MM.1S (cell line): Measurements from ENCODE around the gene VDAC1.

ENCODE experiments used
- DNase-seq: peaks from one replicate; pipeline ENCODE4 v3.0.0-alpha.2; 2015
- H2AFZ ChIP-seq: fragments of 300-600 bp; sonication (generic); 2 replicates; pipeline ENCODE4 v1.6.0; 2016; ENCODE audit warnings: antibody characterized with exemption, low read length
- H3F3A ChIP-seq: fragments of 300-600 bp; sonication (generic); 2 replicates; pipeline ENCODE4 v1.6.1; 2016; ENCODE audit warnings: mild to moderate bottlenecking, antibody characterized with exemption, low read length, moderate library complexity, mixed read lengths; ENCODE audit not compliant: insufficient read depth
- H3K27ac ChIP-seq: fragments of 300-600 bp; sonication (generic); 2 replicates; pipeline ENCODE4 v1.5.1; 2016; ENCODE audit warnings: mild to moderate bottlenecking, low read length
- H3K27me3 ChIP-seq: fragments of 300-600 bp; sonication (generic); replicated peaks from 2 replicates; pipeline ENCODE4 v1.6.0; 2016; ENCODE audit warnings: low read length; ENCODE audit not compliant: insufficient read depth
- H3K36me3 ChIP-seq: fragments of 300-600 bp; sonication (generic); replicated peaks from 2 replicates; pipeline ENCODE4 v1.6.1; 2016; ENCODE audit warnings: mild to moderate bottlenecking, low read length, mixed read lengths; ENCODE audit not compliant: insufficient read depth
- H3K4me1 ChIP-seq: fragments of 300-600 bp; sonication (generic); 2 replicates; pipeline ENCODE4 v1.6.1; 2016; ENCODE audit warnings: low read length, mixed read lengths
- H3K4me2 ChIP-seq: fragments of 300-600 bp; sonication (generic); 2 replicates; pipeline ENCODE4 v1.6.0; 2016; ENCODE audit warnings: low read depth, low read length
- H3K4me3 ChIP-seq: fragments of 300-600 bp; sonication (generic); 2 replicates; pipeline ENCODE4 v1.5.1; 2016; ENCODE audit warnings: low read length, mixed read lengths
- H3K79me2 ChIP-seq: fragments of 300-600 bp; sonication (generic); 2 replicates; pipeline ENCODE4 v1.6.1; 2016; ENCODE audit warnings: mixed run types, low read length, mixed read lengths
- H3K9ac ChIP-seq: fragments of 300-600 bp; sonication (generic); 2 replicates; pipeline ENCODE4 v1.6.1; 2016; ENCODE audit warnings: low read length, mixed read lengths
- H3K9me2 ChIP-seq: fragments of 300-600 bp; sonication (generic); replicated peaks from 2 replicates; pipeline ENCODE4 v1.6.1; 2016; ENCODE audit warnings: mild to moderate bottlenecking, low read length, mixed read lengths; ENCODE audit not compliant: insufficient read depth
- H3K9me3 ChIP-seq: fragments of 300-600 bp; sonication (generic); replicated peaks from 2 replicates; pipeline ENCODE4 v1.6.1; 2016; ENCODE audit warnings: mild to moderate bottlenecking, low read length, mixed read lengths; ENCODE audit not compliant: insufficient read depth
- H4K20me1 ChIP-seq: fragments of 300-600 bp; sonication (generic); 2 replicates; pipeline ENCODE4 v1.6.1; 2016; ENCODE audit warnings: mild to moderate bottlenecking, low read length, moderate library complexity, mixed read lengths; ENCODE audit not compliant: insufficient read depth
- CTCF ChIP-seq: fragments of 300-600 bp; sonication (generic); IDR thresholded peaks from 2 replicates; pipeline ENCODE4 v1.5.1; 2016; ENCODE audit warnings: antibody characterized with exemption, low read length, mixed read lengths
- EZH2 ChIP-seq: fragments of 300-600 bp; sonication (generic); optimal IDR thresholded peaks from 2 replicates; pipeline ENCODE3; 2017; ENCODE audit warnings: low read depth, mild to moderate bottlenecking, antibody characterized with exemption, low read length, mixed read lengths
- EZH2phosphoT487 ChIP-seq: fragments of 300-600 bp; sonication (generic); IDR thresholded peaks from 2 replicates; pipeline ENCODE4 v1.6.1; 2018; ENCODE audit warnings: antibody characterized with exemption, low read length

VDAC1 gene

DNA sequence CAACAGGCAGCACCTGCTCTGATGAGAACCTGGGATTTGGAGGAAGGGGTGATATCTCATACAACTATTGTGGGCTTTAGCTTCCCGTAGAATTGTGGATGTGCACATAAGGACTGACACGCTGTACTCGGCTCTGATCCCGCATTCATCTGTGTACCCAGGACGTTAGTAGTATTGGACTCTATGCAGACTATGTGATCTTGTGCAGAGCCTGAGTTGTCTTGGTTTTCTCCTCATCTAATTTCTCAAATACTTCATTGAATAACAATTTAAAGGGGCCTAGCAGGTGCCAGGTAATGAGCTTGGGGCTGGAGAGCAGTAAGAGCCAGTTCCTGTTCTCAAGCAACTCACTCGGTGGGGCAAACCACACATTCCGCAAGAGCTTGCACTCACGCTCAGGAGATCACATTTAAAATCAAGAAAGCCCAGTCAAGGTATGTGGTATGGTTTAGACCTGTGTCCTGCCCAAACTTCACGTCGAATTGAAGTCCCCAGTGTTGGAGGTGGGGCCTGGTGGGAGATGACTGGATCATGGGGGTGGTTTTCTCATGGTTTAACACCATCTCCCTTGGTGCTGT lies 51.1 kb downstream of the VDAC1 start:
- no peaks in the 10 kb centered on the region for H3K9me2 ChIP-seq
- TF ChIP-seq EZH2phosphoT487 (no peak), CTCF (no peak), EZH2 (no peak)
- no peak overlapping the region for H3K4me2 ChIP-seq
- no peak for DNase-seq
- H3K9ac ChIP-seq: no peak overlapping the region
- no peak overlapping the region for H3K27ac ChIP-seq
- H3K9me3 ChIP-seq: no peaks in the 10 kb centered on the region
- H3K4me1 ChIP-seq: peaks cover 13% of the 10 kb centered on the region
- H3K4me3 ChIP-seq: no peak overlapping the region
- no peaks in the 10 kb centered on the region for H3K79me2 ChIP-seq
- no peaks in the 10 kb centered on the region for H3K27me3 ChIP-seq
- H2AFZ ChIP-seq: no peak overlapping the region
- H3K36me3 ChIP-seq: no peaks in the 10 kb centered on the region; the same call in 1 of the 2 replicates
- peaks cover 8% of the 10 kb centered on the region; the same call in 1 of the 2 replicates for H3F3A ChIP-seq
- no peaks in the 10 kb centered on the region for H4K20me1 ChIP-seq

DNA sequence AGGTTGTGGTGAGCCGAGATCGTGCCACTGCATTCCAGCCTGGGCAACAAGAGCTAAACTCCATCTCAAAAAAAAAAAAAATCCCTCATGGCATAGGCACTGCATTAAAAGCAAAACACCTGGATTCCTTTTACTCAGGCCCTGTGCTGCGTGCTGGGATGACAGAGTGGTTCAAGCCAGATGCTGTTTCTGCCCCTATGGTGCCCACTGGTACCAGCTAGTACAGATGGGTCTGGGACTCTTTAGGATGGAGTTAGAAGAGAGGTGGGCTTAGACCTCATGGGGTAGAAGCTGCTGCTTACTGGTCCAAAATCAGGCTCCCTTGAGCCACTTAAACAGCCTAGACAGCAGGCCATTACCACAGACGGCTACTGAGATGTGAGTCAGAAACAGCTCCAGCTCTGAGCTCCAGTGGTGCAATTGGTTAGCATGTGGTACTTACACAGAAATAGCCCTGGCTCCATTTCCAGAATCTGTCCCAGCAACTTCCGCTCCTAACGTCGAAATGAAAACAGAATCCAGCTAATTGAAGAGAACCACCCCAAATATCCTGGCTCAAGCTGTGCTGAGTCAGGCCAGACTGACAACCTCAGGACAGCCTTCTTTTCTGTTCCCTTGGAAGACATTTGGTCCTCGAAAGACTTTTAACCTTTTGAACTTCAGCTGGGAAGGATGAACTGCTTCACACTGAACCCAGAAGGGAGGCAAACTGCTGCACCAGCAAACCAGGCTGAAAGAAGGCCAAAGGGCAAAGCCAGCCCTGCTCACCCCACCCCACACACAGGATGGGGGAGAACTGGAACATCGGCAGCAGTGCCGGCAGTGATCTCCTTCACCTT lies 51.8 kb downstream of the VDAC1 start:
- Histone ChIP-seq H3K27me3 (no peaks in the 10 kb centered on the region), H3K9me3 (no peaks in the 10 kb centered on the region), H3F3A (peaks cover 6% of the 10 kb centered on the region; the same call in 1 of the 2 replicates), H3K79me2 (no peaks in the 10 kb centered on the region), H4K20me1 (no peaks in the 10 kb centered on the region), H3K27ac (no peak overlapping the region), H3K36me3 (no peaks in the 10 kb centered on the region; the same call in 1 of the 2 replicates), H3K4me1 (peaks cover 12% of the 10 kb centered on the region), H2AFZ (no peak overlapping the region), H3K4me2 (no peak overlapping the region), H3K9ac (no peak overlapping the region), H3K9me2 (no peaks in the 10 kb centered on the region), H3K4me3 (no peak overlapping the region)
- DNase-seq: no peak
- no peak for TF ChIP-seq EZH2
- TF ChIP-seq CTCF: no peak
- no peak for TF ChIP-seq EZH2phosphoT487

- no peak overlapping the region for H3K9ac ChIP-seq
- no peaks in the 10 kb centered on the region for H3K9me3 ChIP-seq
- no peak for DNase-seq
- no peak overlapping the region for H3K27ac ChIP-seq
- H3K79me2 ChIP-seq: no peaks in the 10 kb centered on the region
- no peaks in the 10 kb centered on the region for H3K9me2 ChIP-seq
- H3K27me3 ChIP-seq: no peaks in the 10 kb centered on the region
- no peaks in the 10 kb centered on the region for H4K20me1 ChIP-seq
- no peak overlapping the region for H3K4me2 ChIP-seq
- no peaks in the 10 kb centered on the region for H3F3A ChIP-seq
- H3K4me1 ChIP-seq: no peaks in the 10 kb centered on the region
- no peak overlapping the region for H3K4me3 ChIP-seq
- no peak overlapping the region for H2AFZ ChIP-seq
- TF ChIP-seq EZH2 (no peak), CTCF (no peak), EZH2phosphoT487 (no peak)
- no peaks in the 10 kb centered on the region for H3K36me3 ChIP-seq
Observed at GRCh38 chr5:133950821-133951612, 53.8 kb downstream of the VDAC1 start.
